Measurements from ENCODE around the gene SFRP2. TPM values are rescaled to one million over a fixed set of nuclear protein-coding genes. Genes with fewer than 3 reads are reported as not detected.

The SFRP2 gene
- total RNA-seq, 2 experiments from 2014 or later: not detected

- CTCF ChIA-PET: interaction anchor here (0.8 to 1.3 kb wide), 5 partner anchors 20 to 256 kb away, joined by 3 to 4 read pairs (median 3); no protein-coding TSS in a partner anchor
- Mint-ChIP-seq H3K27ac (no peak overlapping the region), H3K9me3 (no peaks in the 10 kb centered on the region), H3K4me1 (ENCODE audit: low read depth) (peaks cover 13% of the 10 kb centered on the region), H3K27me3 (ENCODE audit: low read depth) (no peaks in the 10 kb centered on the region), H3K36me3 (ENCODE audit: low read depth) (no peaks in the 10 kb centered on the region), H3K4me3 (no peak overlapping the region)
- intact Hi-C loops (cut with micrococcal nuclease): no loop called here
- DNase-seq: peak; percentile 52
These were observed 25.5 kb downstream of the SFRP2 start for GRCh38 chr4:153763404-153763803.

DNA sequence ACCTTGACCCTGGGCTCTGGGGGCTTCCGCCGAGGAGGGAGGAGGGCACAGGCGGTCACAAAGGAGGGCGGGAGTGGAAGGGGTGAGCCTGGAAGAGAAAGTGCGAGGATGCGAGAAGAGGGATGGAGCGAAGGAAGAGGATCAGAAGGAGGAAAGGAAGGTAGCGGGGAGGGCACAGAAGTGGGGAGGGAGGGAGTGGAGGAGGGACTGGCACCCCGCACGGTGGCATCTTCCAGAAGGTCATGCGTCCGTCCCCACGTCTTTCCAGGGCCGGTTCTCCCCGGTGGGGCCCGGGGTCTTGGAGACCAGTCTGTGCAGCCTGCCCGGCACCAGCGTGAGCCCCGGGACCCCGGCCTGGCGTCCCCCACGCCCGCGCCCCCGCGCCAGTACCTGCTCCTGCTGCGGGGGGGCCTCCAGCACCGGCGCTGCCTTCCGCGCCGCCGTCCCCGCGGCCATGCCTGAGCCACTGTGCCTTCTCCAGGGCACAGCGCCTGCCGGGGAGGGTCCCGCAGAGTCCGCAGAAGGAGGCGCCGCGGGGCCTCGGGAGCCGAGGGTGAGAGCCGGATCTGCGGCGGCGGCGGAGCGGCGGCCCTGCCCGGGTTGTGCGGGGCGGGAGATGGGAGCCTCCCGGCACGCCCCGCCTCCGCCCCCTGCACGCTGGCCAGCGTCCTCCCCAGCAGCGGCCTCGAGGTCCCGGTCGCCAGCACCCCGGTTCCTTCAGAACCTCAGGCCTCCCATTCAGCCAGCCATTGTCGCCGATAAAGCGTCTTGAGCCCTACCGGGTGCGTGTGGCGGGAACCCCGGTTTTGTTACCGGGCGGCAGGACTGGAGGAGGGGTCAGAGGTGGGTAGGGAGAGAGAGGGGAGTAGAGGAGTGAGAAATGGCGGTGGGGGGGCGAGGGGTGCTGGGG is 29.2 kb downstream of the SFRP2 start, which contains the start of gene RNF175:
Gene RNF175 (minus strand): TSS at position 618 of the 910 bp plus-strand sequence. CDS start 162 bp downstream, at position 456.
- no peaks in the 10 kb centered on the region for H3K36me3 Mint-ChIP-seq (ENCODE audit: low read depth)
- H3K9me3 Mint-ChIP-seq: no peaks in the 10 kb centered on the region
- peak within 1 kb of the TSS; percentile 65 for H3K4me3 Mint-ChIP-seq
- CTCF ChIA-PET: no interaction called here
- intact Hi-C loops (cut with micrococcal nuclease): loop anchor here (5.0 kb wide), 1 partner anchor 907 kb away; no protein-coding TSS in a partner anchor
- no peaks in the 10 kb centered on the region for H3K27me3 Mint-ChIP-seq (ENCODE audit: low read depth)
- peaks cover 42% of the 10 kb centered on the region for H3K4me1 Mint-ChIP-seq (ENCODE audit: low read depth)
- peak; percentile 43 for DNase-seq
- H3K27ac Mint-ChIP-seq: no peak within 1 kb of the TSS

DNA sequence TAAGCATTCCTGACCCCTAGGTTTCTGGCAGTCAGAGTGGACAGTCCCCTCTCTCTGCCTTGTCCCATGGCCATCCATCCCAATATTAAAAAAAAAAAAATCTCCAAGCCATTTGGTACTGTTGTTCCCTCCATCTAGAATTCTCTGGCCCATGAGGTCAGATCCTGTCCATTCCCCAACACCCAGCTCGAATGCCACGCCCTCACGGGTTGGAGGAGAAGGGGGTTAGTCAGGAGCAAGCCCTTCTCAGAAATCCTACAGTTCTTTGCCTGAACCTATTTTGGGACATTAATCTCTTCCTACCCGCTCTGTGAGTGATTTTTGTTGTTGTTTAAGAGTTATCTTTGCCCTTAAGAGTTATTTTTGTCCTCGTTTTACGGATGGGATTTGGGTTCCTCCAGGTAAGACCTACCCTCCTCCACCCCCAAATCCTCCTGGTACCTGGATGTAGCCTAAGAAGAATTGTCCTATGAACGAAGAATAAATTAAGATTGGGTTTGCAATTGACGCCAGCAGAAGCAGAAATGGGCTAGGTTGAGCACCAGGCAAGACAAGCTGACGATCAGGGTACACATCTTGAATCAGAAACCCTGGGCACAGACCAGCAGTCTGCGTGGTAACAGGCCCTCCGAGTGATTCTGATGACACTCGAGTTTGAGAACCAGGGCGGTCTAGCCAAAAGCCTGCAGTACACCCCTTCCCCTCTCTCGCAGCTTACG is 30.0 kb downstream of the SFRP2 start:
- Mint-ChIP-seq H3K9me3 (no peaks in the 10 kb centered on the region), H3K27me3 (ENCODE audit: low read depth) (no peaks in the 10 kb centered on the region), H3K36me3 (ENCODE audit: low read depth) (peaks cover 2% of the 10 kb centered on the region), H3K27ac (no peak overlapping the region), H3K4me3 (peak overlapping the region; percentile 65), H3K4me1 (ENCODE audit: low read depth) (peaks cover 44% of the 10 kb centered on the region)
- DNase-seq: no peak
- intact Hi-C loops (cut with micrococcal nuclease): loop anchor here (5.0 kb wide), 1 partner anchor 907 kb away; no protein-coding TSS in a partner anchor
- CTCF ChIA-PET: interaction anchor here (1.2 kb wide), 2 partner anchors 10 to 110 kb away, joined by 4 read pairs; no protein-coding TSS in a partner anchor

DNA sequence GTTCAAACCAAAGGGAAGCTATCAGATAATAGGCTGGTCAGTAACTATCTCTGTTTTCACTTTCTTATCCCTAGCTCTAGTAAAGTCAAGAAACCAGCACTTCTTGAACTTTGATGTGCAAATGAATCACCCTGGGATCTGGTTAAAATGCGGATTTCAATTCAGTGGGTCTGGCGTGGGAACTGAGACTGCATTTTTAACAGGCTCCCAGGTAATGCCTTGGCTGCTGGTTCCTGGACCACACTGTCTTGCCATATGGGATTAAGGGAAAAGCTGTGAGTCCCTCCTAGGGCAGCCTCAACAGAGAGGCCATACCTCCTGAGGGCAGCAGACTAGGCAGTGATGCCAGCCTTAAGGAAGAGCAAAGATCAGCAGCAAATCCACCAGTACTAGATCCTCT is 30.7 kb downstream of the SFRP2 start:
- intact Hi-C loops (cut with micrococcal nuclease): loop anchor here (5.0 kb wide), 1 partner anchor 906 kb away; no protein-coding TSS in a partner anchor
- CTCF ChIA-PET: interaction anchor here (1.2 kb wide), 3 partner anchors 9 to 412 kb away, joined by 4 read pairs; no protein-coding TSS in a partner anchor
- peak overlapping the region; percentile 36 for H3K4me3 Mint-ChIP-seq
- DNase-seq: no peak
- peaks cover 2% of the 10 kb centered on the region for H3K36me3 Mint-ChIP-seq (ENCODE audit: low read depth)
- H3K27ac Mint-ChIP-seq: no peak overlapping the region
- peaks cover 44% of the 10 kb centered on the region for H3K4me1 Mint-ChIP-seq (ENCODE audit: low read depth)
- H3K9me3 Mint-ChIP-seq: no peaks in the 10 kb centered on the region
- no peaks in the 10 kb centered on the region for H3K27me3 Mint-ChIP-seq (ENCODE audit: low read depth)

DNA sequence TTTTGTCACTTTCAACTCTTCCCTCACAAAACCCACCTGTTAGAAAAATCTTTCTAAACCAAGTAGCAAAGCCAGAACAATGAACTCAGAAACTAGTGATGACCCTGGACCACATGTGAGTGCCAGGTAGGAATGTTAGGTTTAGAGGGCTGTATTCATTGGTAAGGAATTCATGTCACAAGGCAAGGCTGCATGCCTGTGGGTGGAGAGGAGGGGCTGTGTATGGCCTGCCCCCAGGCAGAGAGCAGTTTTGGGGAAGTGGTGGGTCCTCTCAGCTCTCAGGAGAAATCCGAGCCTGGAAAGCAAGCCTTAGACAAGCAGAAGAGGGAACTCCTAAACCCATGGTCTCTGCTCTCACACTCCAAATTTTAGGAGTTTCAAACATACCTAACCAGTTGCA is 31.5 kb downstream of the SFRP2 start:
- Mint-ChIP-seq H3K36me3 (ENCODE audit: low read depth) (peaks cover 2% of the 10 kb centered on the region), H3K4me1 (ENCODE audit: low read depth) (peaks cover 41% of the 10 kb centered on the region), H3K4me3 (no peak overlapping the region), H3K27me3 (ENCODE audit: low read depth) (no peaks in the 10 kb centered on the region), H3K9me3 (no peaks in the 10 kb centered on the region), H3K27ac (no peak overlapping the region)
- CTCF ChIA-PET: interaction anchor here (1.2 kb wide), 3 partner anchors 8 to 411 kb away, joined by 4 read pairs; no protein-coding TSS in a partner anchor
- no peak for DNase-seq
- intact Hi-C loops (cut with micrococcal nuclease): loop anchor here (5.0 kb wide), 1 partner anchor 905 kb away; no protein-coding TSS in a partner anchor

DNA sequence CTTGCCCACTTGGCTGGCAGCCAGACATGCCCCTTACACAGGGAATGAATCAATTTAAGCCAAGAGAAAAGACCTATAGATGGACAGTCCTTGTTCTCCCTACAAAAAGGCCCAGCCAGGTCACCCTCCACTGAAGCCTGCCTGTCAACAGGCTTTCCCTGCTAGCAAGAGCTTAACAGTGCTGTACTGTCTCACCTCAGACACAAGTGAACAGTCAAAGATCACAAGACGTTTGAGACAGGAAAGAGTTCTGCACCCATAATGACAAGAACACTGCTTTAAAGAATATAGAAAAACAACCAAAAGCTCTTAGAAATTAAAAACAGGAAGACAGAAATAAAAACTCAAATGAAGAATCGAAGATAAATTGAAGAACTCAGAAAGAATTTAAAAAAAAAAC is 33.7 kb downstream of the SFRP2 start:
- DNase-seq: no peak
- Mint-ChIP-seq H3K27me3 (ENCODE audit: low read depth) (no peaks in the 10 kb centered on the region), H3K4me1 (ENCODE audit: low read depth) (peaks cover 41% of the 10 kb centered on the region), H3K36me3 (ENCODE audit: low read depth) (peaks cover 2% of the 10 kb centered on the region), H3K9me3 (no peaks in the 10 kb centered on the region), H3K4me3 (no peak overlapping the region), H3K27ac (peak overlapping the region; percentile 70)
- CTCF ChIA-PET: interaction anchor here (0.5 kb wide), 1 partner anchor 404 kb away, joined by 3 read pairs; no protein-coding TSS in a partner anchor
- intact Hi-C loops (cut with micrococcal nuclease): loop anchor here (5.0 kb wide), 1 partner anchor 903 kb away; no protein-coding TSS in a partner anchor

DNA sequence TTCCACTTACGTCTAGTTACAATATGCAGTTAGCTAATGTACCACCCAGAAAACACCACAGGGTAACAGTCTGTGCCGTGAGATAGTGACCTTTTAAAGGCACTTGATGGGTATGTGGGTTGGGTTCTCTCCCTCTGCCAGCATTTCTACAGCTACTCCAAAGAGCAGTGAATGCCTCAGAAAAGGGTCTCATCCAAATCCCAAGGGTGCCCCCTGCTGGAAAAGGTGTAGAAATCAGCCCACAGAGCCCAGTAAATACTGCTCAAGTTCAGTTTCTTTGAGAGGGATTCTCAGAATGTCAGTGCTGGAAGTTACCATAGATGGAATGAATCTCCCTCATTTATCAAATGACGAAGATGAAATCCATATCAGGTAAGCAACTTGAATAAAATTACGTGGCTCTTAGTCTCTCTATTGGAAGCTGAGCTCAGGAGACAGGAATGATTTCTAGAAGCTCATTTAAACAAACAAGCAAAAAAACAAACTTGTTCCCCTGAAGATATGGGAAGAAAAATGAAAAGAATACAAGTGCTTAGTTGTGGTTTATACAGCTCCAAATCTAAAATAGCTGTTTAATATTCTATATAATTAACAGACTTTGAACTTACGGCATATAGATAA is 38.6 kb downstream of the SFRP2 start:
- Mint-ChIP-seq H3K4me1 (ENCODE audit: low read depth) (peaks cover 11% of the 10 kb centered on the region), H3K27ac (no peak overlapping the region), H3K36me3 (ENCODE audit: low read depth) (peaks cover 2% of the 10 kb centered on the region), H3K4me3 (no peak overlapping the region), H3K9me3 (no peaks in the 10 kb centered on the region), H3K27me3 (ENCODE audit: low read depth) (no peaks in the 10 kb centered on the region)
- intact Hi-C loops (cut with micrococcal nuclease): loop anchor here (1.0 to 5.0 kb wide), 7 partner anchors 99 to 663 kb away; partner anchors contain the start of gene MND1
- CTCF ChIA-PET: interaction anchor here (0.6 to 3.9 kb wide), 32 partner anchors 11 to 580 kb away, joined by 3 to 47 read pairs (median 4); partner anchors contain the start of gene MND1
- DNase-seq: peak; percentile 87

DNA sequence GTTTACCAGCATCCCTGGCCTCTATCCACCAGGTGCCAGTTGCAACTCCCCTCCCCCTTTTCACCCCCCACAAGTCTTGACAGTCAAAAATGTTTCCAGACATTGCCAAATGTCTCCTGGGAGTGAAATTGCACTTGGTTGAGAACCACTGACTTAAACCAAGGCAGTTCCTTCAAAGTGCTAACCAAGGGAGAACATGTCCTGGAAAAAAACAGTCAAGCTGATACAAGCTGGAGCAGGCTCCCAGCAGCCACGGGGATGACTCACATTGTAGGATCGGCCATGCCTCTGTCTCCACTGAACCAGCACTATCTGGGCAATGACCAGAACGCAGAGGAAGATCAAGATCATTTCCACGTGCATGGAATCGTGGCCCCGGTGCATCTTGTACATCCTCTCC is 40.5 kb downstream of the SFRP2 start:
- no peak for DNase-seq
- peaks cover 2% of the 10 kb centered on the region for H3K4me1 Mint-ChIP-seq (ENCODE audit: low read depth)
- no peaks in the 10 kb centered on the region for H3K9me3 Mint-ChIP-seq
- no peaks in the 10 kb centered on the region for H3K27me3 Mint-ChIP-seq (ENCODE audit: low read depth)
- H3K27ac Mint-ChIP-seq: no peak overlapping the region
- no peak overlapping the region for H3K4me3 Mint-ChIP-seq
- H3K36me3 Mint-ChIP-seq (ENCODE audit: low read depth): no peaks in the 10 kb centered on the region
- intact Hi-C loops (cut with micrococcal nuclease): no loop called here
- CTCF ChIA-PET: interaction anchor here (0.8 to 3.9 kb wide), 7 partner anchors 10 to 410 kb away, joined by 3 to 47 read pairs (median 4); no protein-coding TSS in a partner anchor

GRCh38 chr4:153747406-153747955 is 41.4 kb downstream of the SFRP2 start:
- no peaks in the 10 kb centered on the region for H3K27me3 Mint-ChIP-seq (ENCODE audit: low read depth)
- CTCF ChIA-PET: interaction anchor here (1.1 to 3.9 kb wide), 3 partner anchors 100 to 605 kb away, joined by 3 to 31 read pairs (median 3); no protein-coding TSS in a partner anchor
- no peak overlapping the region for H3K27ac Mint-ChIP-seq
- H3K4me1 Mint-ChIP-seq (ENCODE audit: low read depth): peaks cover 2% of the 10 kb centered on the region
- H3K9me3 Mint-ChIP-seq: no peaks in the 10 kb centered on the region
- intact Hi-C loops (cut with micrococcal nuclease): no loop called here
- H3K4me3 Mint-ChIP-seq: no peak overlapping the region
- no peaks in the 10 kb centered on the region for H3K36me3 Mint-ChIP-seq (ENCODE audit: low read depth)
- no peak for DNase-seq

GRCh38 chr4:153745651-153746050 is 43.2 kb downstream of the SFRP2 start:
- no peaks in the 10 kb centered on the region for H3K27me3 Mint-ChIP-seq (ENCODE audit: low read depth)
- intact Hi-C loops (cut with micrococcal nuclease): no loop called here
- H3K4me3 Mint-ChIP-seq: no peak overlapping the region
- no peak overlapping the region for H3K27ac Mint-ChIP-seq
- no peaks in the 10 kb centered on the region for H3K36me3 Mint-ChIP-seq (ENCODE audit: low read depth)
- CTCF ChIA-PET: interaction anchor here (0.6 to 1.2 kb wide), 2 partner anchors 100 to 300 kb away, joined by 3 to 6 read pairs; no protein-coding TSS in a partner anchor
- H3K4me1 Mint-ChIP-seq (ENCODE audit: low read depth): peaks cover 2% of the 10 kb centered on the region
- no peaks in the 10 kb centered on the region for H3K9me3 Mint-ChIP-seq
- no peak for DNase-seq

DNA sequence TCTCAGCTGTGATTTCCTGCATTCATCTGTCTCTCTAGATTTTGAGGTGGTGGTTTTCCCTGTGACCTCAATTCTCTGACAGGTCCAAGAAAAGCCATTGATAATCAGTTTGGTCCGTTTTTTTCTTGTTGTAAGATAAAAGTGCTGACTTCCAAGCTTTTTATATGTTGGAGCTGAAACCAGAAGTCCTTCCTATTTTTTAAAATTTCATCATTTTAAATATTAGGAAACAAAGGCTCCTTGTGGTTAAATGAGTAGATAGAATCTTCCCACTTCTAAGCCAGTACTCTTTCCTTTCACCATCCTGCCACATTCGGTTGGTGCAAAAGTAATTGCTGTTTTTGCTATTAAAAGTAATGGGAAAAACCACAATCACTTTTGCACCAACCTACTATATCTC is 47.3 kb downstream of the SFRP2 start:
- no peaks in the 10 kb centered on the region for H3K36me3 Mint-ChIP-seq (ENCODE audit: low read depth)

More for the DNA sequence above, 47.3 kb downstream of the SFRP2 start:
- intact Hi-C loops (cut with micrococcal nuclease): no loop called here
- Mint-ChIP-seq H3K27ac (no peak overlapping the region), H3K9me3 (no peaks in the 10 kb centered on the region), H3K4me1 (ENCODE audit: low read depth) (no peaks in the 10 kb centered on the region), H3K4me3 (no peak overlapping the region), H3K27me3 (ENCODE audit: low read depth) (no peaks in the 10 kb centered on the region)
- CTCF ChIA-PET: interaction anchor here (0.6 to 1.6 kb wide), 5 partner anchors 43 to 98 kb away, joined by 3 read pairs; no protein-coding TSS in a partner anchor
- DNase-seq: no peak
